ENCODE measurements around the gene ANKRD12.

The ANKRD12 gene

GRCh38 chr18:9296233-9297006 is 159.8 kb downstream of the ANKRD12 start:
- DNase-seq: no peak

GRCh38 chr18:9297007-9297393 is 160.4 kb downstream of the ANKRD12 start:
- no peak for DNase-seq

- DNase-seq: no peak
Measured at GRCh38 chr18:9304388-9305070, 167.9 kb downstream of the ANKRD12 start.

GRCh38 chr18:9319333-9319732 is 182.8 kb downstream of the ANKRD12 start:
- no peak for DNase-seq

GRCh38 chr18:9321017-9321452 is 184.5 kb downstream of the ANKRD12 start:
- DNase-seq: peak; percentile 99

GRCh38 chr18:9321736-9322135 is 185.2 kb downstream of the ANKRD12 start:
- DNase-seq: no peak

GRCh38 chr18:9322744-9323143 is 186.2 kb downstream of the ANKRD12 start:
- DNase-seq: peak; percentile 62

GRCh38 chr18:9323750-9324445 is 187.3 kb downstream of the ANKRD12 start:
- DNase-seq: peak; percentile 17

- no peak for DNase-seq
Measured at GRCh38 chr18:9325716-9326115, 189.1 kb downstream of the ANKRD12 start.

- no peak for DNase-seq
Measured at GRCh38 chr18:9328776-9329175, 192.2 kb downstream of the ANKRD12 start.

GRCh38 chr18:9329471-9329870 is 192.9 kb downstream of the ANKRD12 start:
- no peak for DNase-seq

GRCh38 chr18:9330419-9330818 is 193.8 kb downstream of the ANKRD12 start:
- DNase-seq: no peak

- DNase-seq: peak; percentile 69
Measured at GRCh38 chr18:9333441-9334328, 197.1 kb downstream of the ANKRD12 start.

- DNase-seq: peak; percentile 89
Measured at GRCh38 chr18:9334329-9334972, 197.9 kb downstream of the ANKRD12 start, which contains the start of gene TWSG1. TSS of gene TWSG1 (plus strand) at chr18:9334773. CDS start at chr18:9337230, 2,457 bp downstream.

- peak; percentile 31 for DNase-seq
Measured at GRCh38 chr18:9334973-9335696, 198.6 kb downstream of the ANKRD12 start.

All from GF-D8 (cell line).